GM12878 (cell line): ENCODE data around the gene PHOX2A. TPM values are rescaled to one million over a fixed set of nuclear protein-coding genes. Genes with fewer than 3 reads are reported as not detected.

Experiments
- ATAC-seq: fragments of 200-7000 bp; cut with Tn5 transposase; 3 replicates; pipeline ENCODE4 v1.9.1; 2020; ENCODE audit warnings: mild to moderate bottlenecking, moderate library complexity
- BruUV-seq: library from RNA; stranded (reverse); fragments of 400-500 nt; replicated peaks from 2 replicates; lab custom pipeline; 2021; lab: Mats Ljungman, UMichigan
- CTCF ChIA-PET: fragments of 300-600 bp; sonication (Branson Sonifier 250); formaldehyde crosslinking; extraction: SDS; loops from one replicate; lab custom pipeline; 2021; ENCODE audit warnings: inconsistent platforms; lab: Yijun Ruan, JAX
- POLR2A ChIA-PET: fragments of 350-600 bp; formaldehyde crosslinking; extraction: SDS; loops from one replicate; lab custom pipeline; 2021; ENCODE audit warnings: inconsistent platforms; lab: Charles Lee
- RAD21 ChIA-PET: fragments of 300-600 bp; sonication (Branson Sonifier 250); formaldehyde crosslinking; loops from one replicate; lab custom pipeline; 2023; ENCODE audit warnings: antibody characterized with exemption; ENCODE audit not compliant: unreplicated experiment; lab: Charles Lee
- SMC1A ChIA-PET: fragments of 300-600 bp; sonication (Branson Sonifier 250); formaldehyde crosslinking; loops from one replicate; lab custom pipeline; 2023; ENCODE audit not compliant: unreplicated experiment, uncharacterized antibody; lab: Charles Lee
- DNase-seq: peaks from one replicate; pipeline ENCODE4 v3.0.0-alpha.2; 2011; ENCODE audit warnings: low read depth, low spot score
- FAIRE-seq: peaks from 3 replicates; lab custom pipeline; 2011; peaks lifted over from hg19 to GRCh38; lab: Jason Lieb, UNC
- H2AFZ ChIP-seq: 2 replicates; pipeline ENCODE4 v1.6.0; 2011; ENCODE audit warnings: low read depth, low read length, control low read depth; ENCODE audit not compliant: control insufficient read depth
- H3K27ac ChIP-seq: 2 replicates; pipeline ENCODE4 v1.5.1; 2011; ENCODE audit warnings: control low read depth; ENCODE audit not compliant: control insufficient read depth, insufficient read depth
- H3K27me3 ChIP-seq, 2 experiments: replicated peaks in 1 of 2; 2 replicates each; pipeline versions ENCODE4 v1.6.0 to v1.6.1; 2011; ENCODE audit warnings: low read length in 1 of 2; ENCODE audit not compliant: control insufficient read depth in 2 of 2, insufficient read depth in 2 of 2
- H3K36me3 ChIP-seq, 2 experiments: 2 replicates each; pipeline ENCODE4 v1.5.1; 2011; ENCODE audit warnings: low read length in 1 of 2; ENCODE audit not compliant: control insufficient read depth in 2 of 2, insufficient read depth in 2 of 2
- H3K4me1 ChIP-seq: 2 replicates; pipeline ENCODE4 v1.6.1; 2011; ENCODE audit warnings: mild to moderate bottlenecking, low read length, moderate library complexity, mixed read lengths; ENCODE audit not compliant: control insufficient read depth, insufficient read depth
- H3K4me2 ChIP-seq: 2 replicates; pipeline ENCODE4 v1.6.0; 2011; ENCODE audit warnings: control low read depth; ENCODE audit not compliant: control insufficient read depth, insufficient read depth
- H3K4me3 ChIP-seq: fragments of 200-600 bp; sonication (generic); 2 replicates; pipeline ENCODE4 v1.5.1; 2016
- H3K79me2 ChIP-seq: 2 replicates; pipeline ENCODE4 v1.6.0; 2011; ENCODE audit warnings: low read length; ENCODE audit not compliant: control insufficient read depth, insufficient read depth
- H3K9ac ChIP-seq: 2 replicates; pipeline ENCODE4 v1.8.0; 2011; ENCODE audit warnings: low read length, control low read depth, mixed read lengths; ENCODE audit not compliant: control insufficient read depth, insufficient read depth
- H3K9me3 ChIP-seq: replicated peaks from 3 replicates; pipeline ENCODE4 v1.5.1; 2011; ENCODE audit warnings: mild to moderate bottlenecking, low read length; ENCODE audit not compliant: control insufficient read depth, insufficient read depth
- H4K20me1 ChIP-seq: 2 replicates; pipeline ENCODE4 v1.6.0; 2011; ENCODE audit not compliant: control insufficient read depth, insufficient read depth
- ESRRA ChIP-seq: IDR thresholded peaks from 2 replicates; pipeline ENCODE4 v1.6.1; 2012; ENCODE audit warnings: mild to moderate bottlenecking, low read length, improper control_type of control experiment
- JUNB ChIP-seq: IDR thresholded peaks from 2 replicates; pipeline ENCODE4 v1.6.1; 2016; ENCODE audit warnings: antibody characterized with exemption, mild to moderate bottlenecking
- KAT2A ChIP-seq: conservative IDR thresholded peaks from 2 replicates; pipeline ENCODE4 v1.6.1; 2011; ENCODE audit warnings: low read depth, low read length; ENCODE audit not compliant: control insufficient read depth
- NFIC ChIP-seq: IDR thresholded peaks from 2 replicates; pipeline ENCODE4 v1.6.1; 2012; ENCODE audit warnings: low read depth, mild to moderate bottlenecking, inconsistent platforms, low read length, moderate library complexity
- PAX5 ChIP-seq: IDR thresholded peaks from 2 replicates; pipeline ENCODE4 v1.6.1; 2011; ENCODE audit warnings: low read depth, low read length, borderline replicate concordance
- PML ChIP-seq: IDR thresholded peaks from 2 replicates; pipeline ENCODE4 v1.6.1; 2012; ENCODE audit warnings: low read length, inconsistent platforms
- RUNX3 ChIP-seq: IDR thresholded peaks from 2 replicates; pipeline ENCODE4 v1.6.1; 2012; ENCODE audit warnings: low read length, inconsistent platforms
- SMAD1 ChIP-seq: fragments of 450-650 bp; IDR thresholded peaks from 2 replicates; pipeline ENCODE4 v1.6.1; 2018; ENCODE audit warnings: mild to moderate bottlenecking, low read depth; ENCODE audit not compliant: partially characterized antibody
- SPI1 ChIP-seq: IDR thresholded peaks from 2 replicates; pipeline ENCODE4 v1.6.1; 2011; ENCODE audit warnings: low read depth, mild to moderate bottlenecking, low read length, moderate library complexity, borderline replicate concordance; ENCODE audit not compliant: insufficient read depth
- ZZZ3 ChIP-seq: IDR thresholded peaks from 2 replicates; pipeline ENCODE4 v1.6.1; 2011; ENCODE audit warnings: low read depth; ENCODE audit not compliant: control insufficient read depth, insufficient read length
- WGBS: methylation state at CpG from one replicate; pipeline ENCODE4 v1.1.6; 2016; ENCODE audit warnings: low lambda C conversion rate; ENCODE audit not compliant: insufficient replicate concordance, insufficient coverage; ENCODE audit errors: missing lambda C conversion rate; 5-methylcytosine and 5-hydroxymethylcytosine counted together
- in situ Hi-C: fragments of 300-500 bp; cut with MboI; formaldehyde crosslinking; loops from 9 replicates; pipeline ENCODE4 v1.14.3; 2018; ENCODE audit warnings: mixed read lengths
- intact Hi-C: fragments of 100-400 bp; cut with micrococcal nuclease; formaldehyde crosslinking; loops from one replicate; pipeline ENCODE4 v1.14.2; 2022; ENCODE audit not compliant: unreplicated experiment
- polyA plus RNA-seq, 11 experiments: library from polyadenylated mRNA; depleted of rRNA in 4 of 11; unstranded in 6 of 11; stranded (reverse) in 5 of 11; fragments of >200 nt; fragmentation: Nextera tagmentation in 4 of 11; fragmentation: Illumina TruSeq in 1 of 11; extraction: Ambion mirVana in 4 of 11; extraction: Trizol in 1 of 11; gene quantifications; 1 replicate in 1 of 11; 2 replicates in 10 of 11; pipeline versions ENCODE4 v1.2.1 to v1.2.3, GENCODE V29; 2011 to 2016; ENCODE audit warnings: inconsistent platforms in 2 of 11, missing spikeins in 2 of 11, low read depth in 1 of 11
- total RNA-seq, 4 experiments: library from RNA; depleted of rRNA in 3 of 4; stranded (reverse); fragments of >200 nt in 3 of 4; fragmentation: Illumina TruSeq in 1 of 4; extraction: Trizol in 1 of 4; gene quantifications; 2 replicates each; pipeline versions ENCODE4 v1.2.1 to v1.2.3, GENCODE V29; 2013 to 2021

The PHOX2A gene
- total and polyA plus RNA-seq, 10 of the 15 experiments (the other 5 are each of a cell fraction or from before 2014, with no cell fraction given), result not detected

DNA sequence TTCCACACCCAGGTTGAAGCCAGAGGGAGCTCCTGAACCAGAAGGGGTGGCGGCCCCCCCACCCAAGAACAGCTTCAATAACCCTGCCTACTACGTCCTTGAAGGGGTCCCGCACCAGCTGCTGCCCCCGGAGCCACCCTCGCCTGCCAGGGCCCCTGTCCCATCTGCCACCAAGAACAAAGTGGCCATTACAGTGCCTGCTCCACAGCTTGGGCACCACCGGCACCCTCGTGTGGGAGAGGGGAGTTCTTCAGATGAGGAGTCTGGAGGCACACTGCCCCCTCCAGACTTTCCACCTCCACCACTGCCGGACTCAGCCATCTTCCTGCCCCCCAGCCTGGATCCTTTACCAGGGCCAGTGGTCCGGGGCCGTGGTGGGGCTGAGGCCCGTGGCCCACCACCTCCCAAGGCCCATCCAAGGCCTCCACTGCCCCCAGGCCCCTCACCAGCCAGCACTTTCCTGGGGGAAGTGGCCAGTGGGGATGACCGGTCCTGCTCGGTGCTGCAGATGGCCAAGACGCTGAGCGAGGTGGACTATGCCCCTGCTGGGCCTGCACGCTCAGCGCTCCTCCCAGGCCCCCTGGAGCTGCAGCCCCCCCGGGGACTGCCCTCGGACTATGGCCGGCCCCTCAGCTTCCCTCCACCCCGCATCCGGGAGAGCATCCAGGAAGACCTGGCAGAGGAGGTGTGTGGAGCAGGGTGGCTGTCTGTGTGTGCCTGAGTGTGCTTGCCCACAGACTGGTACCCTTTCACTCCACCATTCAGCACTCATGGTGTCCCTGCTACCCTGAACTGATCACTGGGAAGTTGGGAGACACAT, 6.7 kb downstream of the PHOX2A start:
- Histone ChIP-seq H3K9me3 (no peaks in the 10 kb centered on the region), H3K4me1 (peaks cover 4% of the 10 kb centered on the region), H3K36me3 (peaks cover 5 to 11% of the 10 kb centered on the region in 2 experiments; a peak in 3 of 4 replicates), H3K27me3 (peaks cover 5 to 11% of the 10 kb centered on the region in 2 experiments; a peak in 3 of 4 replicates), H3K4me3 (no peak overlapping the region), H3K79me2 (no peaks in the 10 kb centered on the region), H3K27ac (no peak overlapping the region), H3K4me2 (no peak overlapping the region), H2AFZ (no peak overlapping the region), H4K20me1 (no peaks in the 10 kb centered on the region; the same call in 1 of the 2 replicates), H3K9ac (no peak overlapping the region)
- in situ Hi-C loops, result no loop called here
- BruUV-seq, result no TSS peak
- CTCF ChIA-PET, result interaction anchor here (0.5 to 2.0 kb wide), 15 partner anchors 10 to 212 kb away, joined by 3 to 9 read pairs (median 5); partner anchors contain the start of gene CLPB
- TF ChIP-seq ZZZ3 (no peak), ESRRA (no peak), SPI1 (no peak), RUNX3 (no peak), PML (no peak), NFIC (no peak), SMAD1 (no peak), JUNB (no peak), PAX5 (no peak), KAT2A (no peak)
- 89% methylated on average over 22 of the region's 22 CpGs for WGBS
- ATAC-seq (no peak), FAIRE-seq (no peak), DNase-seq (no peak)
- POLR2A ChIA-PET, result no interaction called here
- RAD21 ChIA-PET, result interaction anchor here (0.6 to 2.0 kb wide), 5 partner anchors 12 to 208 kb away, joined by 3 to 6 read pairs (median 3); partner anchors contain the start of gene INPPL1
- SMC1A ChIA-PET, result interaction anchor here (0.7 to 1.6 kb wide), 6 partner anchors 12 to 177 kb away, joined by 3 to 8 read pairs (median 6); partner anchors contain the start of gene INPPL1
- intact Hi-C loops, result loop anchor here (5.0 kb wide), 1 partner anchor 175 kb away; no protein-coding TSS in a partner anchor
